IMR-90 (cell line): ENCODE data around the gene POLR2L. TPM values are rescaled to one million over a fixed set of nuclear protein-coding genes. Genes with fewer than 3 reads are reported as not detected.
A peak's percentile ranks its signal among the peaks of the same experiment; 100 is the strongest.

Source experiments
- ATAC-seq: fragments of 200-7000 bp; cut with Tn5 transposase; 2 replicates; pipeline ENCODE4 v1.9.1; 2020; ENCODE audit warnings: low read depth, mild to moderate bottlenecking, moderate library complexity
- BruUV-seq: library from RNA; stranded (reverse); fragments of 400-500 nt; replicated peaks from 2 replicates; lab custom pipeline; 2021; lab: Mats Ljungman, UMichigan
- CTCF ChIA-PET: fragments of 300-600 bp; formaldehyde crosslinking; extraction: SDS; loops from one replicate; lab custom pipeline; 2021; ENCODE audit warnings: antibody characterized with exemption; lab: Yijun Ruan, JAX
- POLR2A ChIA-PET: fragments of 300-600 bp; sonication (Branson Sonifier 250); formaldehyde crosslinking; loops from one replicate; lab custom pipeline; 2022; ENCODE audit warnings: antibody characterized with exemption; ENCODE audit not compliant: unreplicated experiment; lab: Charles Lee
- DNase-seq: peaks from one replicate; pipeline ENCODE4 v3.0.0; 2013
- H2AFZ ChIP-seq: replicated peaks from 2 replicates; pipeline ENCODE3; 2013; ENCODE audit warnings: low read length, mild to moderate bottlenecking; ENCODE audit not compliant: poor library complexity
- H2AK5ac ChIP-seq: 2 replicates; pipeline ENCODE4 v1.6.1; 2013; ENCODE audit warnings: low read depth, low read length, inconsistent platforms
- H2AK9ac ChIP-seq: replicated peaks from 2 replicates; pipeline ENCODE3; 2013; ENCODE audit warnings: mild to moderate bottlenecking, low read depth, low read length, moderate library complexity; ENCODE audit not compliant: poor library complexity
- H2BK120ac ChIP-seq: 2 replicates; pipeline ENCODE4 v1.6.1; 2013; ENCODE audit warnings: low read depth, low read length, inconsistent platforms
- H2BK15ac ChIP-seq: 3 replicates; pipeline ENCODE4 v1.6.1; 2013; ENCODE audit warnings: low read depth, low read length, inconsistent platforms
- H2BK20ac ChIP-seq: 2 replicates; pipeline ENCODE4 v1.6.1; 2013; ENCODE audit warnings: low read depth, mild to moderate bottlenecking, inconsistent platforms, low read length, moderate library complexity
- H2BK5ac ChIP-seq: 2 replicates; pipeline ENCODE4 v1.6.1; 2013; ENCODE audit warnings: mild to moderate bottlenecking, low read depth, low read length, inconsistent platforms; ENCODE audit not compliant: poor library complexity, severe bottlenecking
- H3K14ac ChIP-seq: replicated peaks from 2 replicates; pipeline ENCODE4 v1.6.1; 2013; ENCODE audit warnings: low read depth, low read length, inconsistent platforms
- H3K18ac ChIP-seq: 2 replicates; pipeline ENCODE4 v1.6.1; 2013; ENCODE audit warnings: low read depth, low read length, control low read depth
- H3K23ac ChIP-seq: 2 replicates; pipeline ENCODE4 v1.6.1; 2013; ENCODE audit warnings: low read depth, low read length, inconsistent platforms
- H3K27ac ChIP-seq: 2 replicates; pipeline ENCODE4 v1.5.1; 2013; ENCODE audit warnings: mild to moderate bottlenecking, control low read depth, low read length; ENCODE audit not compliant: insufficient read depth
- H3K27me3 ChIP-seq: 2 replicates; pipeline ENCODE4 v1.6.1; 2013; ENCODE audit warnings: low read length; ENCODE audit not compliant: control insufficient read depth, insufficient read depth
- H3K36me3 ChIP-seq: 2 replicates; pipeline ENCODE4 v1.6.1; 2013; ENCODE audit warnings: low read length, mixed read lengths; ENCODE audit not compliant: control insufficient read depth, insufficient read depth
- H3K4ac ChIP-seq: 2 replicates; pipeline ENCODE4 v1.6.1; 2013; ENCODE audit warnings: low read depth, low read length, inconsistent platforms
- H3K4me1 ChIP-seq: 2 replicates; pipeline ENCODE4 v1.6.1; 2013; ENCODE audit warnings: low read length, mixed read lengths; ENCODE audit not compliant: control insufficient read depth, insufficient read depth
- H3K4me2 ChIP-seq: 2 replicates; pipeline ENCODE4 v1.6.1; 2013; ENCODE audit warnings: low read depth, mild to moderate bottlenecking, control low read depth, low read length, moderate library complexity
- H3K4me3 ChIP-seq: 2 replicates; pipeline ENCODE4 v1.5.1; 2013; ENCODE audit warnings: low read depth, mild to moderate bottlenecking, control low read depth, low read length, moderate library complexity; ENCODE audit not compliant: insufficient read depth
- H3K56ac ChIP-seq: 2 replicates; pipeline ENCODE4 v1.6.1; 2013; ENCODE audit warnings: low read length, inconsistent platforms; ENCODE audit not compliant: insufficient read depth; ENCODE audit errors: extremely low read depth
- H3K79me1 ChIP-seq, 2 experiments: 2 replicates each; pipeline ENCODE4 v1.6.1; 2013; ENCODE audit warnings: low read length in 2 of 2, inconsistent platforms in 1 of 2, low read depth in 1 of 2
- H3K9ac ChIP-seq: 2 replicates; pipeline ENCODE4 v1.6.1; 2013; ENCODE audit warnings: low read depth, low read length, control low read depth
- H3K9me1 ChIP-seq: 2 replicates; pipeline ENCODE4 v1.6.1; 2013; ENCODE audit warnings: low read length, inconsistent platforms; ENCODE audit not compliant: insufficient read depth
- H3K9me3 ChIP-seq: 2 replicates; pipeline ENCODE4 v1.6.1; 2013; ENCODE audit warnings: low read length; ENCODE audit not compliant: control insufficient read depth, insufficient read depth
- H4K20me1 ChIP-seq: 2 replicates; pipeline ENCODE4 v1.6.1; 2013; ENCODE audit warnings: low read length, inconsistent platforms; ENCODE audit not compliant: insufficient read depth
- H4K5ac ChIP-seq: 2 replicates; pipeline ENCODE4 v1.6.1; 2013; ENCODE audit warnings: mild to moderate bottlenecking, low read depth, low read length, control low read depth
- H4K8ac ChIP-seq, 2 experiments: 2 replicates each; pipeline ENCODE4 v1.6.1; 2013; ENCODE audit warnings: low read depth in 2 of 2, low read length in 2 of 2, control low read depth in 1 of 2, inconsistent platforms in 1 of 2
- H4K91ac ChIP-seq: 2 replicates; pipeline ENCODE4 v1.6.1; 2013; ENCODE audit warnings: low read depth, low read length, inconsistent platforms; ENCODE audit not compliant: insufficient read depth
- RAD21 ChIP-seq: IDR thresholded peaks from 2 replicates; pipeline ENCODE4 v1.6.1; 2012; ENCODE audit warnings: low read length, improper control_type of control experiment
- WGBS, 2 experiments: methylation state at CpG; one replicate each; pipeline versions ENCODE4 v1.1.5 to v1.1.7; 2013; ENCODE audit warnings: missing lambda C conversion rate in 2 of 2; ENCODE audit not compliant: insufficient read length in 1 of 2; ENCODE audit errors: extremely low coverage in 2 of 2; 5-methylcytosine and 5-hydroxymethylcytosine counted together
- dilution Hi-C: fragments of 300-500 bp; cut with HindIII; formaldehyde crosslinking; loops from one replicate; pipeline ENCODE4 v1.14.3; 2018; ENCODE audit warnings: low sequenced_read_pairs; ENCODE audit not compliant: unreplicated experiment
- in situ Hi-C: fragments of 300-500 bp; cut with MboI; formaldehyde crosslinking; loops from 3 replicates; pipeline ENCODE4 v1.14.3; 2019; ENCODE audit warnings: low sequenced_read_pairs, inconsistent platforms, mixed read lengths
- intact Hi-C: fragments of 100-400 bp; cut with micrococcal nuclease; formaldehyde crosslinking; loops from 2 replicates; pipeline ENCODE4 v1.10.0; 2022
- polyA plus RNA-seq, 3 experiments: library from polyadenylated mRNA; depleted of rRNA; stranded (reverse); fragments of >200 nt; gene quantifications; 2 replicates each; pipeline ENCODE4 v1.2.3, GENCODE V29; 2012; ENCODE audit warnings: low replicate concordance in 1 of 3
- total RNA-seq: library from RNA; depleted of rRNA; stranded (reverse); fragments of >200 nt; gene quantifications from 2 replicates; pipeline ENCODE4 v1.2.3, GENCODE V29; 2012

The POLR2L gene
- total and polyA plus RNA-seq, 2 of the 4 experiments (the other 2 are of a cell fraction), result 44.4 to 416 TPM

DNA sequence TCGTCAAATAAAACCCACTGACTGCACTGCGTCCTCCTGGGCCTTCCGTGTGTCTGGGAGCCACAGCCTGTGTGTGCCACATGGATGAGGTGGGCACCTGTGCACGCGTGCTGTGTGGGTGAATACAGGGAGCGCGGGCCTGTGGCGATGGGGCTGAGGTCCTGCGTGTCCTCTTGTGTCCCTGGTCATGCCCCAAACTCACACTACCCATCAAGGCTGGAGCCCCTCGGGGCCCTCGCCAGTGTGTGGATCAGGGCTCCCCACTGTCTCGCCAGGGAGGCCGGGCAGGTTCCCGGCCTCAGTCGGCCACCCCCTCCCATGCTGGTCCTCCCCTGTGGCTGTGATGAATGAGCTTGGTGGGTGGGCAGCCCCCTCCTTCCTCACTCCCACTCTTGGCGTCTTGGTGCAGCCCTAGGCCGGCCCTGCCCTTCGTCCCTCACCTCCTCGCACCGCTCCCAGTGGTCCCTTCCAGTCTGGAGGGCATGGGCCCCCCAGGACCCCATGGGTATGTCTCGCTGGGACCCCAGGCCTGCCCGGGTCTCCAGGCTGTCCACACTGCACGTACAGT lies 10.3 kb downstream of the POLR2L start:
- H3K79me1 ChIP-seq, result peaks cover 7 to 43% of the 10 kb centered on the region in 2 experiments
- H3K14ac ChIP-seq, result peak overlapping the region; percentile 93
- no TSS peak for BruUV-seq
- H2AK5ac ChIP-seq, result peak overlapping the region; percentile 99
- dilution Hi-C loops (no loop called here), intact Hi-C loops (no loop called here), in situ Hi-C loops (no loop called here)
- H3K36me3 ChIP-seq, result peaks cover 10% of the 10 kb centered on the region
- peak overlapping the region; percentile 86 for H3K27ac ChIP-seq
- peak overlapping the region; percentile 49; the same call in 1 of the 2 replicates for H4K5ac ChIP-seq
- H2AFZ ChIP-seq, result peak overlapping the region; percentile 89
- ChIA-PET CTCF (no interaction called here), POLR2A (interaction anchor here (1.4 kb wide), 1 partner anchor 13 kb away, joined by 8 read pairs; the partner anchor contains the start of gene PNPLA2)
- no peak for DNase-seq
- H3K56ac ChIP-seq, result peak overlapping the region; percentile 21; the same call in 1 of the 2 replicates
- peaks cover 4% of the 10 kb centered on the region; the same call in 1 of the 2 replicates for H3K27me3 ChIP-seq
- peak overlapping the region; percentile 69 for H3K23ac ChIP-seq
- peak overlapping the region; percentile 97 for H3K4ac ChIP-seq
- no peak for TF ChIP-seq RAD21
- peak overlapping the region; percentile 100 for H2AK9ac ChIP-seq
- H2BK5ac ChIP-seq, result peak overlapping the region; percentile 80
- peak overlapping the region; percentile 18 for H3K18ac ChIP-seq
- H2BK20ac ChIP-seq, result 0 out of 2 replicates have a peak overlapping the region, but pooled peaks have one; percentile 70
- H4K91ac ChIP-seq, result peak overlapping the region; percentile 87
- H4K8ac ChIP-seq, result peak overlapping the region; percentile 59 to 93
- no peaks in the 10 kb centered on the region for H3K9me3 ChIP-seq
- no peak overlapping the region for H2BK15ac ChIP-seq
- peak overlapping the region; percentile 80 for H2BK120ac ChIP-seq
- peaks cover 50% of the 10 kb centered on the region for H4K20me1 ChIP-seq
- peak overlapping the region; percentile 65 for H3K4me3 ChIP-seq
- WGBS, 2 experiments, result 28% methylated on average over 4 of the region's 23 CpGs; no CpG with 5 or more reads in 1 of the 2 experiments
- H3K9ac ChIP-seq, result peak overlapping the region; percentile 48
- peak overlapping the region; percentile 90 for H3K4me2 ChIP-seq
- no peak for ATAC-seq
- H3K9me1 ChIP-seq, result peaks cover 20% of the 10 kb centered on the region
- peaks cover 37% of the 10 kb centered on the region for H3K4me1 ChIP-seq
